OCI-LY1 (cell line): ENCODE measurements around the gene APOC3.

Experiments used
- CTCF ChIP-seq: fragments of 200-600 bp; sonication (generic), shearing (Covaris generic); IDR thresholded peaks from 2 replicates; pipeline ENCODE4 v1.5.1; 2017; ENCODE audit warnings: mild to moderate bottlenecking, antibody characterized with exemption, low read length, moderate library complexity, mixed read lengths
- EZH2 ChIP-seq: fragments of 200-600 bp; sonication (generic), shearing (Covaris generic); IDR thresholded peaks from 2 replicates; pipeline ENCODE4 v1.8.0; 2017; ENCODE audit warnings: borderline replicate concordance, mixed run types, mild to moderate bottlenecking, antibody characterized with exemption, low read length, moderate library complexity, mixed read lengths

- no peak for TF ChIP-seq EZH2
- TF ChIP-seq CTCF: no peak
Observed at GRCh38 chr11:116831790-116832349, 2.2 kb downstream of the APOC3 start.
